Midbrain (tissue), 1 donor: ENCODE data around the gene SLC8A1.

Source experiments
- DNase-seq: peaks from one replicate; lab custom pipeline; 2025; lab: John Stamatoyannopoulos, UW

SLC8A1 gene

DNA sequence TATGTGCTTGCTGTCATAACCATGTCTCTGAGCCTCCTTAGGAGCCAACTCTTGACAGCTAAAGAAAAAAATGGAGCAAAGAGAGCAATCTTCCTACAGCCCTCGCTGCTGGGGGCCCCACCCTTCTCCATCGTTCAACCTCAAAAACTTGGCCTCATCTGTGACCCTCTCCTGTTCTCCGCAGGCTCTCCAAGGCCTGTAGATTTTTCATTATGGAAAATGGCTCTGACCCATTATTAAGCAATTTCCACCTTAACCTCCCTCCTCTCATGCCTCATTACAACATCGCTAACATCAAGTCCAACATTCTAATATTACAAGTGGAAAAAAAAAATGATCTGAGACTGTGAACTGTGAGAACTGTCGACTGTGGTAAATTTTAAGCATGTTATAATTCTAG, 98.7 kb downstream of the SLC8A1 start:
- DNase-seq: no peak

DNA sequence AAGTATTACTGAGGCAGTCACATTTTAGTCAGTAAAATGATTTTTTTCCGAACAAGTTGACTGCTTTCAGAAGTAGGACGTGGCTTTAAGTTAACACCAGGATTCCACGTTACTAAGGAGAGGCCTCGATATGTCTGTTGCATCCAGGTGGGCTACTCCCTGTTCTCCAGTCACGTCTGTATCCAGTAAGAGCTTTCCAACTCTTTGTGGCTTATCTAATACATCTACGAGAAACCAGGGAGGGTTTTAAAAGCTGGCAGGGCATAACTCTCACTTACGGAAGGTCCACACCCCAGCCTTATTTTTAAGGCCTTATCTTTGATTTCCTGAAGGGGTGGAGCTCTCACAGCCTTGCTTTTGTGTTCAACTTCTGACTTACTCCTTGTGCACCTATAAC, 99.2 kb downstream of the SLC8A1 start:
- DNase-seq: no peak

DNA sequence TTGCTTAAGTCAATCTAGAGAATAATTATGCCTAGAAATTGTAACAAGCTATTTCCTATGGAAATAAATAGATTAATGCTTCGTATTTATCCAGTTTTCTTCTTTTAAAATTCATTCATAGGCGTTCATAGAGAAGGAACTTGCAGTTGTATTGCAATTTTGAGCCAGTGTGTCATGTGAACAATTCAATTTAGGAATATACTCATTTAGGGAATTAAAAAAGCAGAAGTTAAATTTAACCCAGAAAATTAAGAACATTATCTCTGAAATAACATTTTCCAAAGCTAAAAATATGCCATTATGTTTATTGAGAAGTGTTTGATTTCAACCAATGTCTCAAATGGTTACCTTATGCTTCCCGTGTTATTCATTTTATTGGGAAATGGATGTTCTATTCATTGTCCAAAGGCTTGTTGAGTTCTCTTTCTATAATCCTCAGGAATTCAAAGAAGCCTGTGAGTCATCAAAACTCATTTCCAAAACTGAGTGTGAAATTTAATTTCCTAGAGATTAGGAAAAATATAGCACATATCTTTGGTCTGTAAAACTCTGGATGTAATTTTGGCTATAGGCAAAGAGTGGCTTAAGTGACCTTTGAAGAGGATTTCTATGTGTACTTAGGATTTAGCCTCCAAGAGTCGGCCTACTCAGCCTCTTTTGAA, 99.7 kb downstream of the SLC8A1 start:
- no peak for DNase-seq

DNA sequence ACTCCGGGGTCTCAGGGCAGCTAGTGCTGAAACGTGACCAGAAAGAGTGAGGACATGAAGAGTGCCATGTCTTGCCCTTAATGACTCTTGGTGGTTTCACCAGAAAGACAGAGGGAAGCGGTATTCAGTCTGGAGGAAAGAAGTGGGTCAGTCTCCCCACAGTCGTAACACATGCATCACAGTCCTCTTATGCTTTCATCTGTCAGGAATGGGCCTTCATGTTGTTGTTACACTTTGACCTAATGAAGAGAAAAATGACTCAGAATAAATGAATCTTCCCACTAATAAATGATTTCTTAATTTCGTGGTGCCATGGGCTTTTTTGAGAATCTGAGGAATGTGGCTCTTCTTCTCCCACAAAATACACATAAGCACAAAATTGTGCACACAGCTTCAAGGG, 103.2 kb downstream of the SLC8A1 start:
- no peak for DNase-seq

DNA sequence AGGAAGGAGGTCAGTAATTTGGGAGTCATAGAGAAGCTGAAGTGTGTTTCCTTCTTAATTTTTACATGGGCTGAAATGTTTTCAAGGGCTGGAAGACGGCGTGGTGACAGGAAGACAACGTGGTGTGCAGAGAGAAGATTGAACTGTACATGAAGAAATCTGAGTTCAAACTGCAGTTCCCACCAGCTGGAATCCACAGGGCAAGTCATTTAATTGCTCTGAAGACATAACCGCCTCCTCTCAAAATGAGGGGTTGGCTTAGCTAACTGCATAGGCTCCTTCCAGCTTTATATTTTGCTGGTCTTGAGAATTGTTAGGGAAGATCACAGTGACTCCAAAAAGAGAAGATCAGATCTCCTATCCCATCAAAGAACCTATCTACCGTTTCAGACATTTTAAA, 103.9 kb downstream of the SLC8A1 start:
- no peak for DNase-seq

DNA sequence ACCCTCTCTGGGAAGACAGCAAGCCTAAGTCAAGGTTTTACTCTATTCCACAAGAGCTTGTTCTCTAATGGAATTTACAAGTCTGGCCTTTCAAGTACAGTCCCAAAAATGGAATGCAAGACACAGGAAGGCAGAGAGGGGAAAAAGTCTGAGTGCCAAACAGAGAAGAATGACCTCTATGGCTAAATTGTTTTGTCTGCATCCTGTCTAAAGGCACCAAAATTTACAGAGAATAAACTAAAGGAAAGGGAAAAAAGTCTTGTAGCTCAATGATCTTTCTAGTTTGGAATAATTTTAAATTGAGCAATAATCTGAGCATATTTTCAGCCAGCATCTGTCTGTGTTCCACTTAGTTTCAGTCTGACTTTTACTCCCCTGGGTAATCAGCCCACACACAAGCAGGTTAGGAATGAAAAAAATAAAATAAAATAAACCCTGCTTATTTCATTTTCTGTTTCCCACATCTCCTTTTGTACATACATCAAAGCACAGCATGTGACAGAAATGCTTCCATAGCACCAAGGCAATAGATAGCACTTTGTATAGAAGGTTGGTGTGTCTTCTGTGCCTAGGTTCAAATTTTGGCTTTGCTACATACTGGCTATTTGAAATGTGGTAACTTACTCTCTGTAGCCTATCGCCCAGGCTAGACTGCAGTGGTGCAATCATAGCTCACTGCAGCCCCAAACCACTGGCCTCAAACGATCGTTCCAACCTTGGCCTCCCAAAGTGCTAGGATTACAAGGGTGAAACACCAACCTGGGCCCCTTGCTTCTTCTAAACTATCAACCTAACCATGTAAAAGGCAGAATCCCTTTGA, 105.1 kb downstream of the SLC8A1 start:
- no peak for DNase-seq

DNA sequence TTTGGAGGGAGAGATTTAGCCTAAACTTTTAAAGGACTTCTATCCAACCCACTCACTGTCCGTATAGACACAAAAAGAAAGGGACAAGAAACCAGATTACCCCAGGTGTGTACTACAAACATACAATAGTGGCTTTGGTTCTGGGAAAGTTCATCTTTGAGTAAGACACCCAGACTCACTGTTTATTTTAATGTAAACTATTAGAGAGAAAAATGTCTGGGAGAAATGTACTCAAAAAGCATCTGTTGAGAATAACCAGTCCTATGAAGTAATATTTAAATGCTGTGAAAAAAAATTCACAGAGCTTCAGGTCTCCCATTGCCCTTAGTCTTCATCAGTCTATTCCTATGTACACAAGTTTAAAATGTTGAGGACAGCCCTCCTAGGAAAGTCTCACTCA, 107.5 kb downstream of the SLC8A1 start:
- no peak for DNase-seq

DNA sequence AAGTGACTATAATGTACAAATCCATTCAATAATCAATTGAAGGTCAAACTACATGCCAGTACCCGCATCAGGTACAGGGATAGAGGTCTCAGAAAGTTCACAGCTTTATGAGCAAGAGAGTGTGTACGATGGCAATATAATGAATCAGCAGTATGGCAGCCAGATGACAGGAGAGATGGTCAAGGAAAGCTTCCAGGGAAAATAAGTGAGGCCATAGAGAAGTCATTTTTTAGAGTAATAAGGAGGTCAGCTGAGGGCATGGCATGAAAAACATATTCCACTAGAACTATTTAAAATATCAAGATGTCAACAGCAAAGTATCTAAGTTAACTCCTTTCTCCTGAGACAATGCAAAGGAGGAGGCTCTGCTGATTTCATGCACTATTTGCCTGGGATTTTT, 108.0 kb downstream of the SLC8A1 start:
- DNase-seq: no peak

DNA sequence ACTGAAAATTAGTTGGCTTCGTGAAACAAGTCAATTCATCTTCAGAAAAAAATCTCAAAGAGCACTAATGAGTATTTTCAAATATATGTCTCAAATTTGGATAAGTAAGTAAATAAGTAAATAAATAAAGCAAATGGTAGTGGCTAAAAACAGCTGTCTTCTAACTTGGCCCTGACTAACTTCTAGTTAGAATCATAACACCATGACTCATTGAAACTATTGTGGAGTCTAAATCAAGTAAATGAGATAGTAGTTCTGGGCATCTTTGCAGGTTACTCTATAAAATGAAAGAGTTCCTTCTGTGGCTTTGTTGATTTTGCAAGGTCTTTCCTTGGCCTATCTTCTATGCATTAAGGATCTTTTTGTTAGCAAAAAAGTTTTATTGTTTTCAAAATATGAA, 110.7 kb downstream of the SLC8A1 start:
- DNase-seq: no peak

DNA sequence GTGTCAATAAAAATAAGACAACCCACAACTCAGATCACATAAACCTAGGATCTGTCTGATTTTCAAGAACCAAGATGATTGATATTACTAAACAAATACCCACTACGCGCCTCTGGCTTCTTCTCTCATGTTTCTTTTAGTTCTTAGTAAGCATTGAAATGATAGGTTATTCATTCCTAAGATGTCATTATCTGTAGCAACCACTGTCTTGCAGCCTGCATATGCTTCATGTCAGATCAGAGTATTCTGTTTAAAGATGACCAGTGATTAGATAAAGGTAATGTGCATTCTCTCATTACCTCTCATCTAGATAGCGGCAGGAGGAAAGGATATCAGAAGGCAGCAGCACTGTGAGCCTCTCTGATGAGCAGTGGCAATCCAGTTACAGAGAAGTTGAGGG, 112.9 kb downstream of the SLC8A1 start:
- no peak for DNase-seq

DNA sequence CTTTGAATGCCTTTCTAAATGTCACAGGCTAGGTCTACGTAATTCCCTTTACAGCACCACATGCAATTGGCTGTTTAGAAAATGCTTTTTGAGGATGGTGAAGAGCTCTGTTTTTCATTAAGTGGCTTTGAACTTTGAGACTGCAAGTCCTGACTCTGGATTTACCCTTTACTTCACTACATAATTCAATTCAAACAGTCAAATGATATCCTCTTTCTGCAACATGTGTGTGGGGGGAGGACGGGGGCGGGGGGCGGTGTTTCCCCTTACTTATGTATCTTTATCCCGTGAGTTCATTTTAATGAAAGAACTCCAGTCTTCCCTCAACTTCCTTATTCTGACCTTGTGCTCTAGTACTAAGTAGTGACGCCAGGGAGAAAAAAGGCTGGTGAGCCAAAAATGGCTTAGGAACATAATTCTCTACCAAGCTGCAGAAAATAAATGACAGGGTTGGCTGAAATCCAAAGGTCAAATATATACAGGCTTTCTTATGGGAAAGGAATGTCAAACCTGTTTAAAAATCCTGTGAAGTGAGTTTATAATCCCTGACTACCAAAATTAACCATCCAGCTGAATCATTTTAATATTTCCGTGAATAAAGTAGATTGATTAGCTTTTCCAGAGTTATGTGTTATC, 119.6 kb downstream of the SLC8A1 start:
- no peak for DNase-seq

DNA sequence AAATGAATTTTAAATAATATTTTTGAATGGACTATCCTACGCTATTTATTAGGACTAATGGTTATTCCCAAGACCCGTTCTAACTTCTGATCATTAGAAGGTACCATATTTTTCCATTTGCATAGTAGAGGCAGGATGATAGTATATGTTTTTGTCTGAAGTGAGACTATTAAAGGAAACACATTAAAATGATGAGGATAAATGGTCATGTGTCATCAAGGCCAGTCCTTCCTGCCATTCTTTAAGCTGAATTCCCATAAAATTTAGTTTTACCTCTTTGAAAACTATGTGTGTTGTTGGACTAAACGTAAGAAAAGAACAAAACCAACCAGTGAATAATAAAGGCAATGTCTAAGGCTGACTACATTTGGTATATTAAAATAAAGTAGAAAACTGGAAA, 121.8 kb downstream of the SLC8A1 start:
- DNase-seq: no peak

DNA sequence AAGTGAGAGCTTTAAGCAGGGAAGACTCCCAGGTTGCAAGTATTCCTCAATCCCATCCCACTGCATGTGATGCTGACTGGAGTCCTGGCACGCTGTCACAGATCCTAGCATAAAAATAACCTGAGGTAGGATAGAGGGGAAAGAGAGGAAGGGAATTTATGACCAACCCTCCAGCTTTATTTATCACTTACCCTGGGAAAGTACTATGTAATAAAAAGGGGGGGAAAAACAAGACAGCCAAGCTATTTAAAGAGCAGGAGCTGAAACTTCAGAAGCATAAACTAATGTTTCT, 122.2 kb downstream of the SLC8A1 start:
- no peak for DNase-seq

DNA sequence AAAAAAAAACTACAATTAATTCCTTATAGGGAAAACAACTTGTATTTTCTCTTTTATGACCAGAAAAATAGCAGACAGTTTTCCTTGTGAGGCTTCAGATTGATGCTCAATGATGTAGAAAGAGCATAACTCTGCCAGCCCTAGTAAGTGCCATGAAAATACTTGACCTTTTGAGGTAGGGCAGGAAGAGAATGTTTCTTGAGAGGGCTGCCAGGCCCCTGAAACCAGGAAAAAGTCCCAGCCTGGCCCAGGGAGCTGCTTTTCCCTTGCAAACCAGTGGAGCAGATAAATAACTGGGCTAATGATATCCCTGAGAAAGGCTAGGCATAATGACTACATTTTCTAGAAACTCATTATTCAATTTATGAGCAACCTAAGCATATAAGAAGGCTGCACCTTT, 126.8 kb downstream of the SLC8A1 start:
- no peak for DNase-seq

DNA sequence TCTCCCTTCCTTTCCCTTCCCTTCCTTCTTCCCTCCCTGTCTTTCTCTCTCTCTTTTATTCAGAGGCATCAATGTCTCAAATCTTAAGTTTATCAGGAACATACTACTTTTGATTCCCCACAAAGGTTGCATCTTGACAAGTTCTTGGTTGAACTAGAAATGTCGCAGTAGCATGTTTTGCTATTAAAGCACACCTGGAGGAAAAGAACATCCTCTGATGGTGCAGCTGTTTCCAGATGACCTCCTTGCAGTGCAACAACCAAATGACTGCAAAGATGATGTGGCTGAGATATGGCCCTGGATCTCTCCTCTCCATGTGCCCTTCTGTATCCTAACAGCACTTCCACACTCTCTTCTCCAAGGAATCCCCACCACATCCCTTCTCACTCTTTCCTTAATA, 127.2 kb downstream of the SLC8A1 start:
- DNase-seq: no peak

DNA sequence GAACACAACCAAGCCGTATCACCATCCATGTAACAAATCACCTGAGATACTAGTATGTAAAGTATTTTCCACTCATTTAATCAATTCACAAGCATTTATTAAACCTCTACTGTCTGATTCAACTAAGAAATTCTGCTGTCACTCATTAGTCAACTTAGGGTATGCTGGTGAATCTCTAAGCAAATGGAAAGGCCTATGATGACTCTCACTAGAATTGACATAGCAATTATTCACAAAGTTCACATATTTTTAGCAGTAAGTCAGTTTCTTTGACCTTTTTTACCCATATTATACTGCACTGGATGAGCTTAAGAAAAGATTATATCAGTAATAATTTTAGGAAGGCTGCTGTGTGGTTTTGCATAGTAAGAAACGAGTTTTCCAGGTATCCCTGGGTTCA, 130.1 kb downstream of the SLC8A1 start:
- DNase-seq: no peak

DNA sequence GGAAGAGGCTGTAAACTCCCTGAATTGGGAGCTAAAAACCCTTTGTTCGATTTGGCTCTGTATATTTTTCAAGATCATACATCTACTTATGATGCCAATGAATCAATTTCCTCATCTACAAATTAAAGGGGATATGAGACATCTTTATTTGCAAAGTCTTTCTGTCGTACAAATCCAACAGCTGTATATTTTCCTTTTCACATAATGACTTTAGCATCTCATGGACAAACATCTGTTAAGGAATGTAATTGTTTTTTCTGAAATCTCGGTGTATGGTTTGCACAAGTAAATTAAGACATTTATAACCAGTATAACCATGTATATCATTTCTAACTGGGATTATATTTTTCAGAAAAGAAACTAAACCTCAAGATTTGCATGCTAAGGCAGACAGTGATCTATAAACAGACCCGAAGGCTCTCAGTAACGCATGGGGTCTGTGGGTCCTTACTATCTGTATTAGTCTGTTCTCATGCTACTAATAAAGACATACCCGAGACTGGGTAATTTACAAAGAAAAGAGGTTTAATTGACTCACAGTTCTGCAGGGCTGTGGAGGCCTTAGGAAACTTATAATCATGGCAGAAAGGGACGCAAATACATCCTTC, 130.8 kb downstream of the SLC8A1 start:
- DNase-seq: no peak

DNA sequence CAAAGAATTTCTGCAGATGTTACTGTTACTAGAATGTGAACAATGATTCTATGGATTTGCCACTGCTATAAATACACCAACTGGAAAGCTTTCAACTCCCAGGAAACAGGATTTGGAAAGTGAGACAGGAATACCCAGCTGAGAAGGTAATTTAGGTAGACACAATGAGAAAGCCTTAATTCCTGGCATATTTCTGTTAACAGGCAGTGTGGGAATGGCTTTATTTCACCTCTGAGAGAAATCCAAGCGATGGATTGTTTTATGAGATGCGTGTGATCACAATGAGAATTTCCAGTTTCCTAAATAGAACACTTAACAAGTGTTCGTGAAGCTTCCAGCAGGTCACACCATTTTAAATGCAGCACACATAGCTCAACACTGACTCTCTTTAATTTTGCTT, 133.0 kb downstream of the SLC8A1 start:
- DNase-seq: no peak

DNA sequence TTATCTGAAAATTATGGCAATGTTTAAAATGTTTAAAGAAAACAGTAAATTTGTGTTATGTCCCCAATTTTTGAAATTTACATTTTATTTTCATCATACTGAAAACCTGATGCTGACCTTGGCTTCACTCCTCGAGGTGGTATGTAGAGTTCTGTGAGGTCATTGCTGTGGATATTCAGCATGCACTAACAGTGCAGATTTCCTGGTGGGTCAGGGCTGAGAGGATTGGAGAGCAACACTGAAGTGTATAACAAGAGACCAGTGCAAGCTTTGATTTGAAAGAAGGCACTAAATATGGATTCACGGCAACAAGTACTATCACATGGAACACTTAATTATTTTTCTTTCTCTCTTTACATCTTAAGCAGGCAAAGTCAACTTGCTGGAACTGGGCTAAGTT, 134.1 kb downstream of the SLC8A1 start:
- DNase-seq: no peak

DNA sequence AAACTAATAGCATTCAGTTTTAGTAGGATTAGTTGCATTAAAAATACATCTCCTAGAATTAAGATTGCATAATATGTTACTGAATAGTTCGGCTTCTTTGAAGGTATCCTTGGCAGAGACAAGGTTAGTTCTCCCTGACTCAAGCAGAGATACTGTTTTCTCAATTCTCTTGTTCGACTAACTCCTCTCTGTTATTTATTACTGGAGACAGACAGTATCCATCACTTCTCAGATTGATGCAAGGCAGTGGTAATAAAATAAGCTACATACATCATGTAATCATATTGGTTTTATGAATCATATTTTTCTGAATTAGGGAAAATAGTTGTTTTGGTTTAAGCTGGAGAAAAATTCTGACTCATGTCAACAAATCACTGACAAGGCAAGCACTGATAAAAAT, 134.8 kb downstream of the SLC8A1 start:
- DNase-seq: no peak

DNA sequence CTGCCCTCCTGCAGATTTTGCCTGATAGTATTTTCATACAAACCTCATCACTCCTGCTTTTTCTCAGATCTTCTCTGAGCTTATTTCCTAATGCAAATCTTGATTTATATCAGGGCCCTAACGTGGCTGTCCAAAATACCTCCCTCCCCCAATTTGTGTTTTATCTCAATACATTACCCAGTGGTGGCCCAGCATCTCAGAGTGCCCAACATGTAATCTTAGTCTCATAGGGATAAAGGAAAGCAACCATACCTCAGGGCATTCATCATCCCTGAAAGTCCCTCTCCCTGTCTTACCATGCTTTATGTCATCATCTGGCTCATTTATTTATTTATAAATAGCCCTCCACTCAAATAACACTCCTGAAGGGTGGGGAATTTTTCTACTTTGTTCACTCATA, 135.3 kb downstream of the SLC8A1 start:
- no peak for DNase-seq

DNA sequence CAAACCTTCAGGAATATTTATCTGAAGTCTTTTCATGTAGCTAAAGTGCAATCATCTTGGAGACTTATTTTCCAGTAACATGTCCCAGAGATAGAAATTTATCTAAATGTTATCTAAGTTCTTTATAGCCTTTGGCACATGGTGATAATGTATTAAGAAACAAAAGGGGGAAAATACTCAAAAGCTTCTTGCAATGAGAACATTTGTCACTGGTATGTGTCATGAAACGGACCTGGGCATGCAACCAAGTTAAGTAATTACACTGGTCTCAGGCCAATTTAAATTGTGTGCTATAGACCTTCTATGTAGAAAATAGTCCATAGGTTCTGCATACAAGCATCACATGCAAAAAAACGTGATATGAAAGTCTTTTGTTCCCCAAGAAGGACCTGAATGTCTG, 136.2 kb downstream of the SLC8A1 start:
- no peak for DNase-seq

DNA sequence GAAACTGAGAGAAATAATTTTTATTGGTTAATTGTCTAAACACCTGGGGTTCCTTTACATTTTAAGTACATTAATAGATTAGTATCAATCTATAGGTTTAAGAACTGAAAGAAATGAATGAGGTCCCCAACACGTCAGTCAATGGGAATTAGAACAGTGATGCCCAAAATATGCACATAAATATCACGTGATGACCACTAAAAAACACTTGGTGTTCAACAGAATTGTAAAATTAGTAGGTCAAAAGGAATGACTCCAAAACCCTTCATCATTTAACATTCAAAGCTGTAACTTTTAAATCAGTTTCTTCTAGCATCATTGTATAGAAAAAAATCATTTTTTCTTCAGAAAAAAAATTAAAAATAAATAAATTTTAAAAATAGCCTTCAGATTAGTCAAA, 140.9 kb downstream of the SLC8A1 start:
- no peak for DNase-seq
